Left renal pelvis (tissue), 4 donors: Measurements from ENCODE around the gene SLC35E4. TPM values are rescaled to one million over a fixed set of nuclear protein-coding genes. Genes with fewer than 3 reads are reported as not detected.
"Not testable (repeated sequence)": the region's sequence is repeated elsewhere in the genome, so short reads cannot be mapped to it uniquely, and the experiment has no call there.

Experiments
- DNase-seq, 4 donors: peaks; one replicate each; pipeline ENCODE4 v3.0.0-alpha.2; 2013; ENCODE audit warnings: low read depth in 4 of 4, low spot score in 3 of 4
- polyA plus RNA-seq, 4 donors: library from polyadenylated mRNA; unstranded; fragments of 120-200 nt; gene quantifications; one replicate each; pipeline ENCODE4 v1.2.1, GENCODE V29; 2013; ENCODE audit not compliant: insufficient read length in 4 of 4

The SLC35E4 gene, protein sequence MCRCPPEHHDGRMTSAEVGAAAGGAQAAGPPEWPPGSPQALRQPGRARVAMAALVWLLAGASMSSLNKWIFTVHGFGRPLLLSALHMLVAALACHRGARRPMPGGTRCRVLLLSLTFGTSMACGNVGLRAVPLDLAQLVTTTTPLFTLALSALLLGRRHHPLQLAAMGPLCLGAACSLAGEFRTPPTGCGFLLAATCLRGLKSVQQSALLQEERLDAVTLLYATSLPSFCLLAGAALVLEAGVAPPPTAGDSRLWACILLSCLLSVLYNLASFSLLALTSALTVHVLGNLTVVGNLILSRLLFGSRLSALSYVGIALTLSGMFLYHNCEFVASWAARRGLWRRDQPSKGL
- polyA plus RNA-seq, result 1 to 10 TPM; 1.3 to 2.1 (median 1.5) TPM

GRCh38 chr22:30635273-30636225 lies at the start of gene SLC35E4:
TSS of gene SLC35E4 (plus strand) at chr22:30635781. CDS start at chr22:30636451, 670 bp downstream.
- peak; percentile 60 to 78 (median 70) for DNase-seq

DNA sequence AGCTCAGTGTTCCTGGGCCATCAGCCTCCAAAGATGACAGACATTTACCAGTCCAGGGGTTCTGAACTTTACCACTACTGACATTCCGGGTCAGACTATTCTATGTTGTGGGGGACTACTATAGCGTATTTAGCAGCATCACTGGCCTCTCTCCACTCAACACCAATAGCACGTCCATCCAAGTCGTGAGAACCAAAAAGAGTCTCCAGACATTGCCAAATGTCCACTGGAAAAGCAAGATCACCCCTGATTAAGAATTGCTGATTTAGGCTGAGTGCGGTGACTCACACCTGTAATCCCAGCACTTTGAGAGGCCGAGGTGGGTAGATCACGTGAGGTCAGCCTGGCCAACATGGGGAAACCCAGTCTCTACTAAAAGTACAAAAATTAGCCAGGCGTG lies 49.2 kb upstream of the SLC35E4 start:
- no peak for DNase-seq

- no peak for DNase-seq
Observed at GRCh38 chr22:30591191-30591587, 44.4 kb upstream of the SLC35E4 start.

DNA sequence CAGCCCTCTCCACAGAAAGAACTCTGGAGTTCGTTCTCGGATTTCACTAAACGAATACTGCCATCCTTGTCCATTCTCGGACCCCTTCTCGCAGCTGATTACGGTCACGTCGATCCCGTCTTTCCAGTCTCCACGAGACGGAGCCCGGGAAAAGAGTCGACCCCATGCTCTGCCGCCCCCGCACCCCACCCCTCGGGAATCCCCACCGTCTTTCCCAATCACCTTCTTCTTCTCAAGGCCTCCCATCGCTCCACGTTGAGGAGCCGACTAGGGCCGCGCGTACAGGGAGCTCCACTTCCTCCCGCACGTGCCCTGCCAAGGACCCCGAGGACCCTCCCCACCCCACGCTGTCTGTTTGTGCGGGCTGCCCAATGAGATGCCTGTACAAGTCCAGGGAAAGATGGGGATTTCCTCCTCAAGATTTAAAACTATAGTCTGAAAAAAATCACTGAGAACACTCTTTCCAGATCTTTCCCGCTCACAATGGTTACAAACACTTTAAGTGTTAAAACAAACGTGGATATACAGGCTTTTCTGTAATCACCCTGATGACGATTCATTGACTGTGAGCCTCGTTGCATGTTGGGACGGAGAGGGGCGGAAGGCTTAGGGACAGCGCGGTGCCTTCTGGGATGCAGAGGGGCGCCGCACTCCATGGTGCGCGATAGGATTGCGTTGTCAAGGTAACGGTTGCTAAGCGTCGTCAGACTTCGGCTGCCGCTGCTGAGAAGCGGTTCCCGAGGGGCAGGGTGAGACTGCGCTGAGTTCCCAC lies 43.8 kb upstream of the SLC35E4 start, which contains the start of gene PES1:
TSS of gene PES1 (minus strand) at position 323 of the 772 bp plus-strand sequence. CDS start at position 246, 77 bp downstream.
- peak; percentile 96 to 98 (median 98) for DNase-seq

- not testable (repeated sequence) for DNase-seq
Observed at GRCh38 chr22:30592360-30592713, 43.2 kb upstream of the SLC35E4 start.

DNA sequence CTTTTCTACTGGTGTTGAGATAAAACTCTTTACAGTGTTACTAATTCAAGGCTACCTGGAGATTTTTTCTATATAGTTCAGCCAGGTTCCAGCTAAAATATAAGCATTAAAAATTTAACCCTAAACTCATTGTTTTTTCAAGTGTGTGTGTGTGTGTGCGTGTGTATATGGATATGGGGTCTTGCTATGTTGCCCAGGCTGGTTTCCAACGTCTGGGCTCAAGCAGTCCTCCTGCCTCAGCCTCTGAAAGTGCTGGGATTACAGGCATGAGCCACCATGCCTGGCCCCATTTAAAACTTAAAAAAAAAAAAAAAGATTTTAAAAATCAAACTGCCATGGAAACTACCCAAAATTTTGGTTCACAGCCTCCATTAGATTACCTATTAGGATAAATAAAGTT lies 39.4 kb upstream of the SLC35E4 start:
- DNase-seq, result no peak

GRCh38 chr22:30596886-30597285 lies 38.7 kb upstream of the SLC35E4 start:
- DNase-seq, result no peak

DNA sequence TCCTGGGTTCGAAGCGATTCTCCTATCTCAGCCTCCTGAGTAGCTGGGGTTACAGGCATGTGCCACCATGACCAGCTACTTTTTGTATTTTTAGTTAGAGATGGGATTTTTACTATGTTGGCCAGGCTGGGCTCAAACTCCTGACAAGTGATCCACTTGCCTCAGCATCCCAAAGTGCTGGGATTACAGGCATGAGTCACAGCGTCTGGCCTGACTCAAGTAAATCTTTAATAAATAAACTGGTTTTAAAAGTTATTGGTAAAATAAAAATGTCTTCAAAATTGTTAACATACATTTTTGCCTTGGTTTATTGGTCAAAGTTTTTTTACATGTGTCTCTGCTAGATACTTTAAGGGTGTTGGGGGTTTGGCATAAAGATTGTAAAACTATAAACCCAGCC lies 36.6 kb upstream of the SLC35E4 start:
- no peak for DNase-seq

DNA sequence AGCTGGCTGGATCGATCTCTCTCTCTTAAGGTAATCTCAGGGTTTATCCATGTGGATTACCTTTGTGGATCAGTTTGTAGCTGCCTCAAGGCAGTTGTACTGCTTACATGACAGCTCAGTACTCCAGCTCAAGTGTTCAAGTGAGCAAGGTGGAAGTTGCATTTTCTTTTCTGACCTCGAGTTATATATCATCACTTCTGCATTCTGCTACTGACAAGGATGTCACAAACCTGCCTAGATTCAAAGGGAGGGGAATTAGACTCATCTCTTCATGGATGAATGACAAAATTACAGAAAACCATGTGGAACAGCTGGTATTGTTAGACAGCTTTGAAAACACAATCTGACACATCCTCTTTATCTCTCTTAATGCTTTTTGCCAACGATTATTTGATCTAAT lies 34.7 kb upstream of the SLC35E4 start:
- DNase-seq, result no peak

DNA sequence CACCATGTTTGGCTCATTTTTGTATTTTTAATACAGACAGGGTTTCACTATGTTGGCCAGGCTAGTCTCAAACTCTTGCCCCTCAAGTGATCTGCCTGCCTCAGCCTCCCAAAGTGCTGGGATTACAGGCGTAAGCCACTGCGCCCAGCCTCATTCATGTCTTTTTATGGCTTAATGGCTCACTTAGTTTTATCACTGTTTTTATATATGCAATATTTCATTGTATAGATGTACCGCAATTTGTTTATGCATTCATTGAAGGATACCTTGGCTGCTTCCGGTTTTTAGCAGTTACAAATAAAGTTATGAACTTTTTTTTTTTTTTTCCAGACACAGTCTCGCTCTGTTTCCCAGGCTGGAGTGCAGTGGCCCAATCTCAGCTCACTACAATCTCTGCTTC lies 34.1 kb upstream of the SLC35E4 start:
- no peak for DNase-seq

DNA sequence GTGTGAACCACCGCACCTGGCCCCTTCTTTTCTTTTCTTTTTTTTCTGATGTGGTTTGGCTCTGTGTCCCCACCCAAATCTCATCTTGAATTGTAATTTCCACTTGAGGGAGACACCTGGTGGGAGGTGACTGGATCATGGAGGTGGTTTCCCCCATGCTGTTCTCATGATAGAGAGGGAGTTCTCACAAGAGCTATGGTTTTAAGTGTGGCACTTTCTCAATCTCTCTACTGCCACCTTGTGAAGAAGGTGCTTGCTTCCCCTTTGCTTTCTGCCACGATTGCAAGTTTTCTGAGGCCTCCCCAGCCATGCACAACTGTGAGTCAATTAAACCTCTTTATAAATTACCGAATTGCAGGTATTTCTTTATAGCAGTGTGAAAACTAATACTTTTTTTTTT lies 33.5 kb upstream of the SLC35E4 start:
- no peak for DNase-seq

- DNase-seq, result no peak
Observed at GRCh38 chr22:30603801-30604200, 31.8 kb upstream of the SLC35E4 start.

- DNase-seq, result no peak
Observed at GRCh38 chr22:30604723-30605122, 30.9 kb upstream of the SLC35E4 start.

DNA sequence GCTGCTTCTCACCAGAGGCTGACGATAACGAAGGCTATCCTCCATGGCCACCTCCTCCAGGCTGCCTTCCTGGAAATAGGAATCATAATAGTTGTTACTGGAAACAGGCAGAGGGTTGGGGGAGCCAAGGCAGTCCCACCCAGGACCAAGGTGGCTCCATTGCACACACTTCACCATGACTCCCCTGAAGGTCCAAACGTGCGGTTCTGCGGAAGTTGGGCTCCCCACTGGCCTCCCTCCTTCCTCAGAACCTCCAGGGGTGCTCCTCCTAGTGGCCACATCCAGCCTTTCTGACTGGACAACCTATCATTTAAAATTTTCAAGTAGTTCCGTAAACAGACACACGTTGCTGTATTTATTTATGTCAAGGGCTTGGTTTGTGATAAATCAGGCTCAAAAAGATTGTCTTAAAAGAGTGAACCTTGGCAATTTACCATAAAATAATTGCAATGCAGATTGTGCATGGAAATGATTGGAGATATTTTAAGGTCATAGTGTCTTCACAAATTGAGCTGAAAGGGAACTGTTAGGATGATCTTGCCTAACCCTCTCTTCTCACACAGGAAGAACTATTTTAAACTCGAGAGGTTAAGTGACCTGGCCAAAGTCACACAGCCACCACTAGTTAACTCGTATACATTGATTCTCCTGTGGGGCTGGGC lies 30.0 kb upstream of the SLC35E4 start:
- no peak for DNase-seq

GRCh38 chr22:30606455-30607299 lies 28.9 kb upstream of the SLC35E4 start, which contains the start of gene TCN2:
TSS of gene TCN2 (plus strand) at chr22:30607174. CDS start at chr22:30607332, 158 bp downstream.
- DNase-seq, result peak; percentile 64 to 72 (median 71)

GRCh38 chr22:30607300-30607930 lies 28.2 kb upstream of the SLC35E4 start:
- no peak for DNase-seq

DNA sequence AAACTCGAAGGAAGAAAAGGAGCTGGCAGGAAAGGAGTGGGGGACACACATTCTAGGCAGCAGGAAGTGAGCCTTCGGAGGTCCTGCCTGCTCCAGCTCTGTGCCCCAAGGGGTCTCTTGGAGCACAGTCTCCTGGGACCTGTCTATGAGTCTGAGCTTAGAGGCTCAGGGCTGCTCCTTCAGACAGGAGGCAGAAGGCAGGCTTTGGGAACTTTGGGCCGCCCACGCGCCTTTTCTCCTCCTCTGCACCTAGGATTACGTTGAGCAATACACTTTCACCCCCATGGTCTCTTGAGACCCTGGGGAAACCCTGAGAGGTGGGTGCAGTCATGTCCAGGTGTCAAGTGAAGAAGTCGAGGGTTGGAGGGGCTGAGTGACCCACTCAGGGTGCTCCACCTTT lies 27.6 kb upstream of the SLC35E4 start:
- no peak for DNase-seq

- no peak for DNase-seq
Observed at GRCh38 chr22:30609260-30610185, 26.1 kb upstream of the SLC35E4 start.
